Neuron (in vitro differentiated cells): ENCODE data around the gene NHEJ1.
A peak's percentile ranks its signal among the peaks of the same experiment; 100 is the strongest.
"Not testable (repeated sequence)": the region's sequence is repeated elsewhere in the genome, so short reads cannot be mapped to it uniquely, and the experiment has no call there.

Source experiments
- H2AFZ ChIP-seq: one replicate; pipeline ENCODE4 v1.6.1; 2013; ENCODE audit warnings: low read depth, mild to moderate bottlenecking, inconsistent platforms, low read length, moderate library complexity
- H3K27me3 ChIP-seq: one replicate; pipeline ENCODE4 v1.6.1; 2013; ENCODE audit warnings: low read length; ENCODE audit not compliant: insufficient read depth
- H3K36me3 ChIP-seq: one replicate; pipeline ENCODE4 v1.6.1; 2013; ENCODE audit warnings: low read length; ENCODE audit not compliant: insufficient read depth
- H3K4me1 ChIP-seq: one replicate; pipeline ENCODE4 v1.6.1; 2013; ENCODE audit warnings: low read length; ENCODE audit not compliant: insufficient read depth
- H3K4me3 ChIP-seq: 2 replicates; pipeline ENCODE4 v1.5.1; 2013; ENCODE audit warnings: mild to moderate bottlenecking, low read length, moderate library complexity
- H3K9me3 ChIP-seq: one replicate; pipeline ENCODE4 v1.6.1; 2013; ENCODE audit warnings: low read length

The NHEJ1 gene

GRCh38 chr2:219160186-219161017, at the start of gene NHEJ1:
TSS of gene NHEJ1 (minus strand) at chr2:219160815. CDS start at chr2:219158362, 2,453 bp downstream.
- H3K27me3 ChIP-seq: no peaks in the 10 kb centered on the region
- peak within 1 kb of the TSS; percentile 62 for H3K4me3 ChIP-seq
- peaks cover 14% of the 10 kb centered on the region for H3K36me3 ChIP-seq
- peak within 1 kb of the TSS; percentile 75 for H2AFZ ChIP-seq
- peaks cover 9% of the 10 kb centered on the region for H3K4me1 ChIP-seq
- H3K9me3 ChIP-seq: no peaks in the 10 kb centered on the region

GRCh38 chr2:219209236-219210195, 48.9 kb upstream of the NHEJ1 start:
- Histone ChIP-seq H2AFZ (no peak overlapping the region), H3K36me3 (peaks cover 40% of the 10 kb centered on the region), H3K27me3 (no peaks in the 10 kb centered on the region), H3K4me3 (no peak overlapping the region), H3K9me3 (no peaks in the 10 kb centered on the region), H3K4me1 (peaks cover 8% of the 10 kb centered on the region)

- H3K9me3 ChIP-seq: no peaks in the 10 kb centered on the region
- no peak overlapping the region for H2AFZ ChIP-seq
- H3K4me3 ChIP-seq: no peak overlapping the region
These were observed 47.5 kb upstream of the NHEJ1 start for GRCh38 chr2:219207884-219208740.

GRCh38 chr2:219207134-219207883, 46.7 kb upstream of the NHEJ1 start:
- no peak overlapping the region for H2AFZ ChIP-seq
- H3K4me1 ChIP-seq: peaks cover 8% of the 10 kb centered on the region
- no peaks in the 10 kb centered on the region for H3K9me3 ChIP-seq
- peaks cover 21% of the 10 kb centered on the region for H3K36me3 ChIP-seq
- H3K4me3 ChIP-seq: peak overlapping the region; percentile 56
- H3K27me3 ChIP-seq: no peaks in the 10 kb centered on the region

More at GRCh38 chr2:219207884-219208740, 47.5 kb upstream of the NHEJ1 start:
- H3K27me3 ChIP-seq: no peaks in the 10 kb centered on the region
- H3K4me1 ChIP-seq: peaks cover 8% of the 10 kb centered on the region
- H3K36me3 ChIP-seq: peaks cover 26% of the 10 kb centered on the region

GRCh38 chr2:219206328-219207133, 45.9 kb upstream of the NHEJ1 start, which contains the start of gene ZFAND2B:
TSS of gene ZFAND2B (plus strand) at chr2:219206782. CDS start at chr2:219206988, 206 bp downstream.
- Histone ChIP-seq H3K36me3 (peaks cover 19% of the 10 kb centered on the region), H3K9me3 (no peaks in the 10 kb centered on the region), H2AFZ (peak within 1 kb of the TSS; percentile 42), H3K27me3 (no peaks in the 10 kb centered on the region), H3K4me3 (peak within 1 kb of the TSS; percentile 56), H3K4me1 (peaks cover 8% of the 10 kb centered on the region)

- Histone ChIP-seq H2AFZ (peak overlapping the region; percentile 42), H3K4me1 (peaks cover 8% of the 10 kb centered on the region), H3K36me3 (peaks cover 16% of the 10 kb centered on the region), H3K27me3 (no peaks in the 10 kb centered on the region), H3K4me3 (peak overlapping the region; percentile 56), H3K9me3 (no peaks in the 10 kb centered on the region)
These were observed 45.3 kb upstream of the NHEJ1 start for GRCh38 chr2:219205981-219206327.

- Histone ChIP-seq H3K4me1 (peaks cover 8% of the 10 kb centered on the region), H3K36me3 (peaks cover 14% of the 10 kb centered on the region), H3K27me3 (no peaks in the 10 kb centered on the region)
These were observed 44.5 kb upstream of the NHEJ1 start for GRCh38 chr2:219205165-219205538.

GRCh38 chr2:219204425-219205164, 44.0 kb upstream of the NHEJ1 start:
- Histone ChIP-seq H3K27me3 (no peaks in the 10 kb centered on the region), H3K9me3 (no peaks in the 10 kb centered on the region), H2AFZ (no peak overlapping the region), H3K4me3 (no peak overlapping the region), H3K4me1 (peaks cover 8% of the 10 kb centered on the region), H3K36me3 (peaks cover 13% of the 10 kb centered on the region)

More at GRCh38 chr2:219205165-219205538, 44.5 kb upstream of the NHEJ1 start:
- H2AFZ ChIP-seq: no peak overlapping the region
- no peaks in the 10 kb centered on the region for H3K9me3 ChIP-seq
- H3K4me3 ChIP-seq: no peak overlapping the region

GRCh38 chr2:219201331-219201730, 40.7 kb upstream of the NHEJ1 start:
- not testable (repeated sequence) for H3K36me3 ChIP-seq, H3K27me3 ChIP-seq, H3K4me1 ChIP-seq, H2AFZ ChIP-seq, H3K9me3 ChIP-seq, H3K4me3 ChIP-seq

- H3K36me3 ChIP-seq, H2AFZ ChIP-seq, H3K9me3 ChIP-seq, H3K27me3 ChIP-seq, H3K4me1 ChIP-seq, H3K4me3 ChIP-seq: not testable (repeated sequence)
These were observed 40.1 kb upstream of the NHEJ1 start for GRCh38 chr2:219200502-219201326.
